Stimulated activated CD8-positive, alpha-beta memory T cell treated with anti-CD3 and anti-CD28 coated beads, Interleukin-2, amount 100 ng/mL, for 48 hours (primary cell): Measurements from ENCODE around the gene UBE2L6.

Experiments
- DNase-seq, 2 donors: peaks; one replicate each; pipeline ENCODE4 v3.0.0-alpha.2; 2020; ENCODE audit warnings: low read depth in 2 of 2

UBE2L6 gene

DNA sequence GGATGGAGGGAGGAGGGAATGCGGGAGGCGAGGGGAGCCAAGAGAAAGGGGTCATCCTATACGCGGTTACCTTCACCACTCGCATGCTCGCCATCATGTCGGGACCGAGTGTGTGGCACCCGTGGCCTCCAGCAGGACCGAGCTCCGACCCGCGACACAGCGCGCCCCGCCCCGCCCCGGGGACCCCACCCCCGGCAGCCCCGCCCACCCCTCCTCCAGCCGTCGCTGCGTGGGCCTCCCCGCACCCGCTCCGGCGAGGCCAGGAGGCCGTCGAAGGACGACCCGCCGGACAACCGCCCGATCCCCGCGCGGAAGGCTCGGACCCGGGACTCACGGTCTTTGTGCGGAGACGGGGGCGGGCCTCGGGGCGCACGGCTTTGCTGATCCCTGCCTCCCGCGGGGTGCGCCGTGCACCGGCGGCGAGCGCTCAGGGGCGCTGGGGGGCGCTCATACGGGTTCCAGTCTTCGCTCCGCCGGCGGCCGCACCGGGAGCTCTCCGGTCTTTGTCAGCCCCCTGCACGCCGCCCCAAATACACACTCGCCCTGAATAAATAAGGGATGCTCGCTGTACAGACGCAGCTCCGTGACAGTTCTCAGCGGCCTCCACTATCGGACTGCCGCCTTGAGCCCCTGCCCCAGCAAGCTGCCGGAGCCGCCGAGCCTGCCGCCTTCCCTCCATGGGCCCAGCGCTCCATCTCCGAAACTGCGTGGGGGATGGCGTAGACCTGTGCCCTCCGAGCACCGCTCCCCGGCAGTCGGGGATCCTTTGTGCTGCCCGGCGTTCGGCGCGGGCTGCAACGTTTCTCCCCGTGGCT lies at the start of gene UBE2L6:
Gene UBE2L6, minus strand, starts transcription at position 158 of the 815 bp plus-strand sequence. Its CDS starts 61 bp downstream, at position 97.
- DNase-seq: peak; percentile 80 to 87

- no peak for DNase-seq
These were observed 49.1 kb upstream of the UBE2L6 start for GRCh38 chr11:57616595-57616994.

DNA sequence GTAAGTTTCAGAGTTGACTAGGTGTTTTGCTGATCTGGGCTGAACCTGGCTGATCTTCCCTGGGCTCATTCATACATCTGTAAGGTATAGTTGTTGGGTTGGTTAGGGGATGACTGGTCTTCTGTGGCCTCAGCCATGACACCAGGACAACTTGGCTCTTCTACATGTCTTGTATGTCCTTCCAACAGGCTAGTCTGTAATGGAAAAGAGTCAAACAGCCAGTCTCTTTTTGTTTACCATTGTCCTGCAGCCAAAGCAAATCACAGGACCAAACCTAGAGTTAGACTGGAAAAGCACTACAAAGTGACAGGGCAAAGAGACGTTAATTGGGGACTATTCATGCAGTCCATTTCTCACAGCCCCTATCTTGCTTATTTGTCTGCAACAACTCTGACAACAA lies 47.8 kb upstream of the UBE2L6 start:
- DNase-seq: no peak

DNA sequence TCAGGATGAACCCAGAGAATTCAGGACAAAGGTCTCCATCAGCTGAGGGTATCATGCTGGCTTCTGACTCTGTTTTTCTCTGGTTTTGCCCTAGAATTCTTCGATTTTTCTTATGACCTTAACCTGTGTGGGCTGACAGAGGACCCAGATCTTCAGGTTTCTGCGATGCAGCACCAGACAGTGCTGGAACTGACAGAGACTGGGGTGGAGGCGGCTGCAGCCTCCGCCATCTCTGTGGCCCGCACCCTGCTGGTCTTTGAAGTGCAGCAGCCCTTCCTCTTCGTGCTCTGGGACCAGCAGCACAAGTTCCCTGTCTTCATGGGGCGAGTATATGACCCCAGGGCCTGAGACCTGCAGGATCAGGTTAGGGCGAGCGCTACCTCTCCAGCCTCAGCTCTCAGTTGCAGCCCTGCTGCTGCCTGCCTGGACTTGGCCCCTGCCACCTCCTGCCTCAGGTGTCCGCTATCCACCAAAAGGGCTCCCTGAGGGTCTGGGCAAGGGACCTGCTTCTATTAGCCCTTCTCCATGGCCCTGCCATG lies 46.8 kb upstream of the UBE2L6 start:
- DNase-seq: no peak

GRCh38 chr11:57610170-57610569 lies 42.7 kb upstream of the UBE2L6 start:
- DNase-seq: no peak

- DNase-seq: no peak
These were observed 37.6 kb upstream of the UBE2L6 start for GRCh38 chr11:57605028-57605420.

GRCh38 chr11:57604296-57605027 lies 37.0 kb upstream of the UBE2L6 start:
- DNase-seq: no peak

DNA sequence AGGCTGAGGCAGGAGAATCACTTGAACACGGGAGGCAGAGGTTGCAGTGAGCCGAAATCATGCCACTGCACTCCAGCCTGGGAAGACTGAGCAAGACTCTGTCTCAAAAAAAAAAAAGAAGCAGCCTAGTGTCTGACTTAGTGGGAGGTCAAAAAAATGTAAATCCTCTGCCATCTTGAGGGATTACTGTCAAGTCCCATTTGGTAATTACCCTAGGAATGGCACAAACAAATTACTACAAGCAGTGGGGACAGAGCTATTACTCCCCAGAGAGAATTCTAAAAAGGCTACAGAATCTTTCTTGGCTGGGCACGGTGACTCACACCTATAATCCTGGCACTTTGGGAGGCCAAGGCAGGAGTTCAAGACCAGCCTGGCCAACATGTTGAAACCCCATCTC lies 33.8 kb upstream of the UBE2L6 start:
- DNase-seq: no peak

GRCh38 chr11:57599381-57599780 lies 31.9 kb upstream of the UBE2L6 start:
- DNase-seq: no peak

DNA sequence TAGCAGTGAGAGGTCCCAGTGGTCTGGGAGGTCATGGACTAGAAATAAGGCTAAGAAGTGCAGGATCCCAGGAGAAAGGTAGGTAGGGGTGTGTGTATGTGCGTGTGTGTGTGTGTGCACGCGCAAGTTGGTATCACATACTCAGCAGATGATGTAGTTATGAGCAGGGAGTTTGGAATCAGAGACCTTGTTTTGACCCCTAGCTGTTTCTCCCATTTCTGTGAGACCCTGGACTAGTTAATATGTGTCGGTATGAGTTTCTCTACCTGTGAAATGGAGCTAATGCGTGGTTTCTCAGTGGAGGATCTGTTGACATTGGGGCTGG lies 31.3 kb upstream of the UBE2L6 start:
- DNase-seq: no peak

DNA sequence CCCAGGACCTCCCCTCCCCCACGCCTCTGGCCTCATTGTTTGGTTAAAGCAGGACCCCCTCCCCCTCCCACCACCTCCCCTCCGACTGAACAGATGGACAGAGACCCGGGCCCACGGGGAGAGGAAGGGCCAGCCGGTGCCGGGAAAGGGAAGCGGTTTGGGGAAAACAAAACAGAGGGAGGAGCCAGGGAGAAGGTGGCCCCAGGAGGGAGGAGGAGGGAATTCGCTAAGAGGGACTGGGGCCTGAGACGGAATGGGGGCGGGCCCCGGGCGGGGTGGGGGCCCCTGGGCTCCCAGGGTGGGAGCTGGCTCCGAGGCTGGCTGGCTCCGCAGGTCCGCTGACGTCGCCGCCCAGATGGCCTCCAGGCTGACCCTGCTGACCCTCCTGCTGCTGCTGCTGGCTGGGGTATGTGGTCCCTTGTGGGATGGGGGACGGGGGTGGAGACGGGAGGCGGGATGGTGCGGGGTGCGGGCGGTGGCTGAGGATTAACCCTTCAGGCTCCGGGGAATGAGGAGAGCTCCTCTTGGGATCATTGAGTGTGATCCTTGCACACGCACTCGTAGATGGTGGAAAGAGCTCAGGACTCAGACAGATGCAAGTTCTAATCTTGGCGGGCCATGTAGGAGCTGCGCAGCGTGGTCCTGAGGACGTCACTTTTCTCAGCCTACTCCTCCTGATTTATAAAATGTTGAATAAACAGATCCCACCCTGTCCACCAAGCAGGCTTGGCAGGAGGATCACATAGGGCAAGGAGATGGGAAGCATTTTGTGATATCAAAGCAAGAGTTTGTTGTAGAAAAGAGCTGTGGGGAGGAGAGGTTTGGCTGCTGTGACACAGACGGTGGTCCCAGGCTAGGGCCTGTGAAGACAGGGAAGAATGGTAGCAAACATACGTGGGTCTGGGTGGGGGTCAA lies 30.7 kb upstream of the UBE2L6 start:
- DNase-seq: no peak

GRCh38 chr11:57597461-57597915 lies 30.0 kb upstream of the UBE2L6 start, which contains the start of gene SERPING1:
TSS of gene SERPING1 (plus strand) at chr11:57597685. CDS start at chr11:57598271, 586 bp downstream.
- no peak for DNase-seq

DNA sequence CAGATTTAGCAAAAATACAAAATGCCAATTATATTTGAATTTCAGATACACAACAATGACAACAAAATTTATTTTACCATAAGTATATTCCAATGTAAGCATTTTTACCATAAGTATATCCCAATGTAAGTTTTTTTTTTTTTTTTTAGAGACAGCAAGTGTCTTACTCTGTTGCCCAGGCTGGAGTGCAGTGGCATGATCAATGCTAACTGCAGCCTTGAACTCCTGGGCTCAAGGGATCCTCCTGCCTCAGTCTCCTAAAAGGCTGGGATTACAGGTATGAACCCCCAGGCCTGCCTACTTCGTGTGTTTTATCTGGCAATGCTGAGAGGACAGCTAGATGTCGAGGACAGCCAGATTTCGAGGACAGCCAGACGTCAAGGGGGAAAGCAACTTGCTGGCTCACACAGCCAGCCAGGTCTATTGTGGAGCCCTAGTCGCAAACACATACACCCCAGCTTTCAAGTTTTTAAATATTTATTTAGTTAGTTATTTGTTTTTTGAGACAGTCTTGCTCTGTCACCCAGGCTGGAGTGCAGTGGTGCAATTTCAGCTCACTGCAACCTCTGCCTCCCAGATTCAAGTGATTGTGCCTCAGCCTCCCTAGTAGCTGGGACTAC lies 28.9 kb upstream of the UBE2L6 start:
- DNase-seq: no peak

DNA sequence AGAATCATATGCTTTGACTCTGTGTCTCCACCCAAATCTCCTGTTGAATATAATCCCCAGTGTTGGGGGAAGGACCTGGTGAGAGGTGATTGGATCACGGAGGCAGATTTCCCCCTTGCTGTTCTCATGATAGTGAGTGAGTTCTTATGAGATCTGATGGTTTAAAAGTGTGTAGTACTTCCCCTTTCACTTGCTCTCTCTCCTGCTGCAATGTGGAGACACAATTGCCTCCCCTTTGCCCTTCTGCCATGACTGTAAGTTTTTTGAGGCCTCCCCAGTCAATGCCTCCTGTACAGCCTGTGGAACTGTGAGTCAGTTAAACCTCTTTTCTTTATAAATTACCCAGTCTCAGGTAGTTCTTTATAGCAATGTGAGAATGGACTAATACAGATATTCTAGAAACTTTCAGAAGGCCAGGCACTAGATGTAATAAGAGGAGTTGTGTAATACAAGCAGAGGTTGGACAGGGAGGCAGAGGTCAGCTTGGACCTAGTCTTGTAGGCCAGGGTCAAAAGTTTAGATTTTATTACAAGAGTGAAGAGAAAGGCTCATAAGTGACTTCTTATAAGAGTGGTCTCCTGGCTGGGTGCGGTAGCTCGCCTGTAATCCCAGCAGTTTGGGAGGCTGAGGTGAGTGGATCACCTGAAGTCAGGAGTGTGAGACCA lies 20.7 kb upstream of the UBE2L6 start:
- DNase-seq: no peak

DNA sequence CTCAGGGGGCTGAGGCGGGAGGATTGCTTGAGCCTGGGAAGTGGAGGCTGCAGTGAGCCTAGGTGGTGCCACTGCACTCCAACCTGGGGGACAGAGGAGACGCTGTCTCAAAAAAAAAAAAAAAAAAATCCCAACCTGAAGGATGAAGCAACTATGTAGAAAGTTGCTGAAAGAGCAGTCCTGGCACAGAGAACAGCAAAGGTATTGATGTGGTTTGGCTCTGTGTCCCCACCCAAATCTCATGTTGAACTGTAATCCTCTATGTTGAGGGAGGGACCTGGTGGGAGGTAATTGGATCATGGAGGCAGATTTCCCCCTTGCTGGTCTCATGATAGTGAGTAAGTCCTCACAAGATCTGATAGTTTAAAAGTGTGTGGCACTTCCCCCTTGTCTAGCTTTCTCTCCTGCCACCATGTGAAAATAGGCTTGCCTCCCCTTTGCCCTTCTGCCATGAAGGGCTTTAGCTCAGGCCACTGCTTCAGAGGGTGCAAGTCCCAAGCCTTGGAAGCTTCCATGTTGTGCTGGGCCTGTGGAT lies 19.3 kb upstream of the UBE2L6 start:
- no peak for DNase-seq

DNA sequence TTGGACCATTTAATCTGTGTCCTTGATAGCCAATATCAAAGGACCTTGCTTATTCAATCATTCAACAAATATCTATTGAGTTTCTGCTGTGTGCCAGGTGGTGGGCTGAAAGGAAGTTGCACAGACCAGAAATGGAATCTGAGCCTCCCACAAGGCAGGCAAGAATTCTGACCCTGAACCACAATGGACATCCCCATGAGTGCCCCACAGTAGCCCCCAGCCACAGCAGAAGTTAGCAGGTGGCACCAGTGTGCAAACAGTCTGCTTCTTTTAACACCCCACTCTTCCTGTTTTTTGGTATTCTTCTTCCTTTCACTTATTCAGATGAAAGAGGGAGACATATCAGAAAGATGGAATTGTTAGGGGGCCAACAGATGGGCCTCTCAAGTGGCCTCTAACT lies 17.8 kb upstream of the UBE2L6 start:
- no peak for DNase-seq

DNA sequence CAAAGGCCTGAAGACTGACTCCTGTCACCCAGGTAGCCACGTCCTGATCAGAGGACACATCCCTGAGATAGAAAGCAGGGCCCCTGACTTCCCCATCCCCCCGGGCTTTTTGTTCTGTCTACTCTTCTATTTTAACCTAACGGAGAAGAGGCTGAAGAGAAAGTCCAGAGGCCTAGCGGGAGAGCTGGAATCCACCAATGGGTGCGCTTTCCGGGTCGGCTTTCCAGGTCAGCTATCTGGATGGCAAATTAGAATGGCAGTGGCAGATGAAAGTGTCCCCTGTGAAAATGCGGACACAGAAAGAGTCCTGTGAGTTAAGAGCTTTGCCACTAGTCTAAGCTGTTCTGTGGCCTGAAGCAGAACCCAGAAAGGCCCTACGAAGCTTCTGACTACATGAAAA lies 16.9 kb upstream of the UBE2L6 start:
- DNase-seq: no peak

GRCh38 chr11:57574061-57574460 lies 6.6 kb upstream of the UBE2L6 start:
- DNase-seq: no peak

DNA sequence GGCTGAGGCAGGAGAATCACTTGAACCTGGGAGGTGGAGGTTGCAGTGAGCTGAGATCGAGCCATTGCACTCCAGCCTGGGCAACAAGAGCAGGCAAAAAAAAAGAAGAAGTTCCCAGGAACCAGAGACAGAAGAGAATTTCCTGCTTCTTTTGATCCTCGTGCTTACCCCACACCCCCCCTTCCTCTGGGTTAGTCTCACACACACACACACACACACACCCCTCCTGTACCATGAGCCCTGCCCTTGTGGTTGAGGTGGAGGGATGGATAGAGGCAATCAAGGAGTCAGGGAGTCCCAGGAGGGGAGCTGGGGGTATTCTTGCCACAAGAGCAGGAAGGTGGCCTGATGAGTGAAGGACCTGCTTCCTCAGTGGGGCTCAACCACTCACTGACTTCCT lies 4.1 kb upstream of the UBE2L6 start:
- no peak for DNase-seq

DNA sequence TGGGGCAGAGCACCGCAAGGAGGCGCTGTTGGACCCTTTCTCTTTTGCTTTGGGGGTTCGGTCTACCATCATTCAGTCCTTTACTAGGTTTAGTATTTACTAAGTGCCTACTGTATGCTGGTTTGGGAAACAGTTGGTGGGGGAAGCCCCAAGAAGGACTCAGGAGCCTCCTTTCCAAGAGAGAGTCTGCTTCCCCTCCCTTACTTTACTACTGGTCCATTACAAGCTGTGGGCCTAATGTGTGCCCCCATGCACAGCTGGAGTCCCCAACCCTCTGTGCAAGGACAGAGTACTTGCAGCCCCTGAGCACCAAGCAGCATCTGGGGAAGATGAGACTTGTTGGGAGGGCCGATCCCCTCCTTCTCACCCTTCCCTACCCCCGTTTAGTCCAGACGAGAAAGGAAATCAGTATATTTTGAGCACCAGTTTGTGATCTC lies 876 bp upstream of the UBE2L6 start:
- no peak for DNase-seq
